Brain microvascular endothelial cell (primary cell): ENCODE results near the gene ALPG.
"Not testable (repeated sequence)": the region's sequence is repeated elsewhere in the genome, so short reads cannot be mapped to it uniquely, and the experiment has no call there.

Experiments used
- DNase-seq: peaks from one replicate; pipeline ENCODE4 v3.0.0-alpha.2; 2020
- H3K27ac ChIP-seq: fragments of 250-450 bp; sonication (Bioruptor Pico); 2 replicates; pipeline ENCODE4 v1.5.1; 2020; ENCODE audit warnings: mild to moderate bottlenecking, moderate library complexity
- H3K27me3 ChIP-seq: fragments of 250-450 bp; sonication (Bioruptor Pico); replicated peaks from 2 replicates; pipeline ENCODE4 v1.5.1; 2020; ENCODE audit warnings: mild to moderate bottlenecking
- H3K36me3 ChIP-seq: fragments of 250-450 bp; sonication (Bioruptor Pico); replicated peaks from 2 replicates; pipeline ENCODE4 v1.5.1; 2020; ENCODE audit warnings: mild to moderate bottlenecking
- H3K4me3 ChIP-seq: 2 replicates; pipeline ENCODE4 v1.5.1; 2011; ENCODE audit warnings: low read depth, mild to moderate bottlenecking, control low read depth, low read length, moderate library complexity
- in situ Hi-C: cut with HindIII; loops from 2 replicates; pipeline ENCODE4 v1.10.0; 2017; ENCODE audit warnings: low sequenced_read_pairs, low pct_ligation_motif_present
- TF ChIP-seq, protein P1 (sequence below): IDR thresholded peaks from 2 replicates; pipeline ENCODE4 v1.5.1; 2011; ENCODE audit warnings: low read depth, mild to moderate bottlenecking, moderate library complexity, low read length, control low read depth, inconsistent platforms; ENCODE audit errors: missing control alignments

Gene ALPG

DNA sequence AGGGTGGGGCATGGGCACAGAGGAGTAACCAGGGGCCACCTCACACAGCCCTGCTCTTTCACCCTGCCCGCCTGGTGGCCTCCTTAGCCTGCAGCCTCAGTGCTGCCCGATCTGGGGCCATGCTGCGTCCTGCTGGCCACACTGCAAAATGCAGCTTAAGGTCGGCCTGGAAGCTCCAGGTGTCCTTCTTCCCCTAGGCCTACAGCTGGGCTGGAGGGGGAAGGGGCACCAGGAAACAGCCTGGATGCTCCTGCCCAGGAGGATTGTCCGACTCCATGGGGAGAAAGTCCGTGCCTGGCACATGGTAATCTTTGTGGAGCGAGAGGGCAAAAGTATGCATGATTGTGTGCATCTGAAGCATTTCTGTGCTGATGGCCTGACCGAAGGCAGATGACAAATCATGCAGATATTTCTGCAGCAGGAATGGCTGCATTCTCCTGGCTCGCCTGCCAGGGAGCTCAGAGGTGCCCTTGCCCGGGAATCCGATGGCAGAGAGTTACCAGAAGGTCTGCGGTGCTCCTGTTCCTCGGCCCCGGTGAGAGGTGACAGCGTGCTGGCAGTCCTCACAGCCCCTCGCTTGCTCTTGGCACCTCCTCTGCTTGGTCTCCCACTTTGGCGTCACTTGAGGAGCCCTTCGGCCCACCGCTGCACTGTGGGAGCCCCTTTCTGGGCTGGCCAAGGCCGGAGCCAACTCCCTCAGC is 40.9 kb upstream of the ALPG start:
- in situ Hi-C loops, result no loop called here
- Histone ChIP-seq H3K4me3 (no peak overlapping the region), H3K27ac (no peak overlapping the region), H3K27me3 (no peaks in the 10 kb centered on the region), H3K36me3 (no peaks in the 10 kb centered on the region)
- TF ChIP-seq, protein P1, sequence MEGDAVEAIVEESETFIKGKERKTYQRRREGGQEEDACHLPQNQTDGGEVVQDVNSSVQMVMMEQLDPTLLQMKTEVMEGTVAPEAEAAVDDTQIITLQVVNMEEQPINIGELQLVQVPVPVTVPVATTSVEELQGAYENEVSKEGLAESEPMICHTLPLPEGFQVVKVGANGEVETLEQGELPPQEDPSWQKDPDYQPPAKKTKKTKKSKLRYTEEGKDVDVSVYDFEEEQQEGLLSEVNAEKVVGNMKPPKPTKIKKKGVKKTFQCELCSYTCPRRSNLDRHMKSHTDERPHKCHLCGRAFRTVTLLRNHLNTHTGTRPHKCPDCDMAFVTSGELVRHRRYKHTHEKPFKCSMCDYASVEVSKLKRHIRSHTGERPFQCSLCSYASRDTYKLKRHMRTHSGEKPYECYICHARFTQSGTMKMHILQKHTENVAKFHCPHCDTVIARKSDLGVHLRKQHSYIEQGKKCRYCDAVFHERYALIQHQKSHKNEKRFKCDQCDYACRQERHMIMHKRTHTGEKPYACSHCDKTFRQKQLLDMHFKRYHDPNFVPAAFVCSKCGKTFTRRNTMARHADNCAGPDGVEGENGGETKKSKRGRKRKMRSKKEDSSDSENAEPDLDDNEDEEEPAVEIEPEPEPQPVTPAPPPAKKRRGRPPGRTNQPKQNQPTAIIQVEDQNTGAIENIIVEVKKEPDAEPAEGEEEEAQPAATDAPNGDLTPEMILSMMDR, result peak; percentile 72
- DNase-seq, result peak; percentile 48

DNA sequence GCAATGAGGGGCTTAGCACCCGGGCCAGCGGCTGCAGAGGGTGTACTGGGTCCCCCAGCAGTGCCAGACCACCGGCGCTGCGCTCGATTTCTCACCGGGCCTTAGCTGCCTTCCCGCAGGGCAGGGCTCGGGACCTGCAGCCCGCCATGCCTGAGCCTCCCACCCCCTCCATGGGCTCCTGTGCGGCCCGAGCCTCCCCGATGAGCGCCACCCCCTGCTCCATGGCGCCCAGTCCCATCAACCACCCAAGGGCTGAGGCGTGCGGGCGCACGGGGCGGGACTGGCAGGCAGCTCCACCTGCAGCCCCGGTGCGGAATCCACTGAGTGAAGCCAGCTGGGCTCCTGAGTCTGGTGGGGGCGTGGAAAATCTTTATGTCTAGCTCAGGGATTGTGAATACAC is 40.2 kb upstream of the ALPG start:
- H3K36me3 ChIP-seq, DNase-seq, H3K27me3 ChIP-seq, H3K4me3 ChIP-seq, in situ Hi-C loops, H3K27ac ChIP-seq: not testable (repeated sequence)

DNA sequence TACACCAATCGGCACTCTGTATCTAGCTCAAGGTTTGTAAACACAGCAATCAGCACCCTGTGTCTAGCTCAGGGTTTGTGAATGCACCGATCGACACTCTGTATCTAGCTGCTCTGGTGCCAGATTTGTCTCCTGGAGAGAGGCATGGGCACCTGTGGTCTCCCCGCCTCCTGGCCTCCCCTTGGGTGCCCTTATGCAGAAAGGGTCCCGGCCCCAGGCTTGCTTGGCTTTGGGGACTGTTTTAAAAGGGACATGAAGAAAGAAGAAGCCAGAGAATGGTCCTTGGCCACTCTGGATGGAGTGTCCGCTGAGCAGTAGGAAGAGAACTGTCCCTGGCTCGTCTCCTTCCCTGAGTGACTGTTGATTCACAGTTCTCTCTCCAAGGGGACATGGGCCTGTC is 39.6 kb upstream of the ALPG start:
- no peak overlapping the region for H3K27ac ChIP-seq
- H3K4me3 ChIP-seq, result no peak overlapping the region
- in situ Hi-C loops, result no loop called here
- peaks cover 2% of the 10 kb centered on the region for H3K27me3 ChIP-seq
- no peak for DNase-seq
- no peaks in the 10 kb centered on the region for H3K36me3 ChIP-seq
- TF ChIP-seq, protein P1, result no peak

DNA sequence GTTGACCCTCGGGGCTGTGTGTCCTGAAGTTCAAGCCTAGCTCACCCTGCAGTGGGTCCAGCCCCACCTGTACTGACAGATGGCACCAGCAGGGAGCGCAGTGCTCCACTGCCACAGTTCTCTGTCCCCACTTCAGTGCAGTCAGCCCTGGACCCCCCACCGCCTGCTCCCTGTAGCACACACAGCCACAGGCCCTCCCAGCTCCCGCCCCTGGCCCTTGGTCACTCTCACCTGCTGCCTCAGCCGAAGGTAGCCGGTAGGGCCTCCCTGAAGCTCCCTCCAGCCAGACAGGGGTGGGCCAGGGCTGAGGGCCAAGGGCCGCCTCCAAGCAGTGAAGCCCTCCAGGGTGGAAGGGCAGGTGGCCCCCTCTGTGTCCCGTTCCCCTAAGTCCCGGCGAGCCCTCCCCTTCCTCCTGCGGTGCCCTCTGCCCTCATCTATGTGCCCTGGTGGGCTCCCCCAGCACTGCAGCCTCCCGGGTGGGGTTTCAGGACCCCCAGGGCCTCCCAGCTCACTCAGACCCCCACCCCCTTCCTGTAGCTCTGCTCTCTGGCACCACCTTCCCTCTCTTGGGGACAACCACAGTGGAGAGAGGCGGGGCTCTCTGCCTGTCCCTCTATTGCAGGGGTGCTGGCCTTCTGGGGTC is 38.9 kb upstream of the ALPG start:
- H3K36me3 ChIP-seq, result no peaks in the 10 kb centered on the region
- DNase-seq, result no peak
- in situ Hi-C loops, result no loop called here
- H3K27me3 ChIP-seq, result peaks cover 2% of the 10 kb centered on the region
- H3K4me3 ChIP-seq, result no peak overlapping the region
- TF ChIP-seq, protein P1, result peak; percentile 54
- no peak overlapping the region for H3K27ac ChIP-seq

DNA sequence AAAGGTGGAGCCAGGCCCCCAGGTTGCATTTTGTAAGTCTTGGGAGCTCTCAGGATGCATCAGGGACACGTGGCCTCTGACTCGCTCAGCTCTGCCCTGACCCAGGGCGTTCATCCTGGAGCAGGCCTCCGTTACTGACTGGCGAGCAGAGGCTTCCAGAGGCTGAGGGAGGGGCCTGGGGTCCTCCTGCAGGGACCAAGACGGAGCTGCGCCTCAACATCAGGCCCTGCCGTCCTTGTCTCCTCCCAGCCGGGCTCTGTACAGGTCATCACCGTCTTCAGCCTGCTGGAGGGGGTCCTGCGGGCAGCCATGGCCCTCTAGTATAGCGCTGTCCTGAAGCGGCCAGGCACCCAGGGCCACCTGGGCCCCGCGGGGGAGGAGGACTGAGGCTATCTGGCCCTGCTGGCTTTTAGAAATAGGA is 38.3 kb upstream of the ALPG start:
- H3K4me3 ChIP-seq, result no peak overlapping the region
- TF ChIP-seq, protein P1, result no peak
- no peaks in the 10 kb centered on the region for H3K36me3 ChIP-seq
- no peak overlapping the region for H3K27ac ChIP-seq
- DNase-seq, result no peak
- peaks cover 2% of the 10 kb centered on the region for H3K27me3 ChIP-seq
- in situ Hi-C loops, result no loop called here

DNA sequence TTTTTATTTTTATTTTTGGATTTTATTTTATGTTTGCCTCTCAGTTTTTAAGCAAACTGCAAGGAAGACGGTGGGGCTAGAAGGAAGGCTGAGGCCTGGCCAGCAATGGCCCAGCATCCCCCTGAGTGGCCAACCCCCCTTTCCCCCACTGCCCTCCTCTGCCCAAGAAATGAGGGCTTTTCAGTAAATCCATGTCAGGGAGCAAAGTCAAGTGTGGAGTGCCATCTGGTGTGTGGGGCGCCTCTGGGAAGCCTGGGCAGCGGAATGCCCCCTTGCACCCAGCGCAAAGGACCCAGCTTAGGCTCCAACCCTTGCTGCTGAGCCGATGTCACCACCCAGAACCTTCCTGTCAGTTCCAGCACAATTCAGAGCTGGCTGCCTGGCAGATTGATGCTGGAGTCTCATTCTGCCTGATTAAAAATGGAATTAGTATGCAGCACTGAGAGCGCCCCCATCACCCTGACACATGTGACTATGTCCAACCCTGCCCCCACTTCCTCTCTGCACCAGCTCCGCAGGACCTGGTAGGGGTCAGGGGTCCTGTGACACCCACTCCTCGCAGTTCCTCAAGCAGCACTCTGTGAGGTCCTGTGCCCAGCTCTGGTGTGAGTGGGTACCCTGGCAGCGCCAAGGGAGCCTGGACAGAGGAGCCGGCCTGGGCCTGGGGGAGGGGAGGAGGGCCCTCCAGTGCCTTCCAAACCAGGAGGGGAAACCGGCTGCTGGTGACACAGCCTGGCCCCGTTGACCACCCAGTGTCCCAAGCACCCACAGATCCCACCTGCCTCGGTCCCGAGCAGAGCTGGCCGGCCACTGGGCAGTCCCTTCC is 37.3 kb upstream of the ALPG start:
- Histone ChIP-seq H3K27me3 (peaks cover 2% of the 10 kb centered on the region), H3K27ac (no peak overlapping the region), H3K36me3 (no peaks in the 10 kb centered on the region), H3K4me3 (no peak overlapping the region)
- TF ChIP-seq, protein P1, result no peak
- DNase-seq, result no peak
- in situ Hi-C loops, result no loop called here

DNA sequence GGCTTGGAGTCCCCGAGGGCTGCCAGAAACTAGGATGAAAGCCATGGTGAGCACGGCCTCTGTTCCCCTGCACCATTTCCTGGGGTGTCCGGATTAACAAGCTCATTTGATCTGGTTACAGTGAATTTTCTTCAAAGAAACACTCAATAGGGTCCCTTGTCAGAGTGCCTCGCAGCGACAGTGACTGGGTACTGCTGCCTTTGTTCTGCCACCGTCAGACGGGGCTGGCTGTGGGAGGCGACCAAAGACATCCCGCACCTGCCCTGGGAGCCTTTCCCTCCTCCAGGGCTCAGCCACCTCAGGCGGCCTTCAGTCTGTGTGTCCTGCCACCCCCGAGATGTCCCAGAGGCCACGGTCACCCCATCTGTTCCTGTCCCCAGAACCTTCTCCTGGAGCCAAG is 36.6 kb upstream of the ALPG start:
- H3K27me3 ChIP-seq, H3K36me3 ChIP-seq, DNase-seq, H3K4me3 ChIP-seq, H3K27ac ChIP-seq, in situ Hi-C loops: not testable (repeated sequence)
